ENCODE data around the gene ACER3.

Gene ACER3

GRCh38 chr11:76980196-76980595 lies 119.5 kb downstream of the ACER3 start:
- no peak for ATAC-seq
- TF ChIP-seq ZNF565 (CRISPR knock-in tag; conservative IDR thresholded peaks at IDR 0.05; ENCODE audit: low read depth) = no peak
- TF ChIP-seq POU6F1 (CRISPR knock-in tag; IDR thresholded peaks at IDR 0.05; ENCODE audit: borderline replicate concordance, low read depth) = no peak
- no peak for TF ChIP-seq CREB5 (CRISPR knock-in tag; IDR thresholded peaks at IDR 0.05; ENCODE audit: low read depth)
- TF ChIP-seq TCF4 (CRISPR knock-in tag; IDR thresholded peaks at IDR 0.05; ENCODE audit: borderline replicate concordance) = no peak
- TF ChIP-seq PATZ1 (CRISPR knock-in tag; IDR thresholded peaks at IDR 0.05; ENCODE audit: borderline replicate concordance) = no peak
- TF ChIP-seq TOX (CRISPR knock-in tag; IDR thresholded peaks at IDR 0.05; ENCODE audit: borderline replicate concordance) = no peak
- no peak for TF ChIP-seq GLIS3 (CRISPR knock-in tag; IDR thresholded peaks at IDR 0.05)
- no peak for TF ChIP-seq ZC3H10 (CRISPR knock-in tag; IDR thresholded peaks at IDR 0.05)
- no peak for TF ChIP-seq PPARA (CRISPR knock-in tag; IDR thresholded peaks at IDR 0.05; ENCODE audit: borderline replicate concordance)
- TF ChIP-seq CSDC2 (CRISPR knock-in tag; IDR thresholded peaks at IDR 0.05) = no peak
- no peak for TF ChIP-seq ESRRG (CRISPR knock-in tag; IDR thresholded peaks at IDR 0.05)
- no peak for TF ChIP-seq RARB (CRISPR knock-in tag; IDR thresholded peaks at IDR 0.05)
- no peak for TF ChIP-seq SNAI2 (CRISPR knock-in tag; IDR thresholded peaks at IDR 0.05)
- TF ChIP-seq ZNF8 (CRISPR knock-in tag; IDR thresholded peaks at IDR 0.05) = no peak
- no peak for TF ChIP-seq ISL1 (CRISPR knock-in tag; IDR thresholded peaks at IDR 0.05)
- no peak for TF ChIP-seq ZFP3 (CRISPR knock-in tag; IDR thresholded peaks at IDR 0.05)
- TF ChIP-seq OSR1 (CRISPR knock-in tag; IDR thresholded peaks at IDR 0.05) = no peak

GRCh38 chr11:76984743-76985142 lies 124.0 kb downstream of the ACER3 start:
- TF ChIP-seq OSR1 (CRISPR knock-in tag; IDR thresholded peaks at IDR 0.05) (no peak), TOX (CRISPR knock-in tag; IDR thresholded peaks at IDR 0.05; ENCODE audit: borderline replicate concordance) (no peak), TSHZ2 (CRISPR knock-in tag; IDR thresholded peaks at IDR 0.05) (no peak), ZC3H10 (CRISPR knock-in tag; IDR thresholded peaks at IDR 0.05) (no peak), ZFP30 (CRISPR knock-in tag; IDR thresholded peaks at IDR 0.05) (no peak), CSRNP3 (CRISPR knock-in tag; IDR thresholded peaks at IDR 0.05) (no peak), CREB5 (CRISPR knock-in tag; IDR thresholded peaks at IDR 0.05; ENCODE audit: low read depth) (no peak), PATZ1 (CRISPR knock-in tag; IDR thresholded peaks at IDR 0.05; ENCODE audit: borderline replicate concordance) (no peak), RARB (CRISPR knock-in tag; IDR thresholded peaks at IDR 0.05) (no peak), SNAI2 (CRISPR knock-in tag; IDR thresholded peaks at IDR 0.05) (no peak), GLIS3 (CRISPR knock-in tag; IDR thresholded peaks at IDR 0.05) (no peak), CSDC2 (CRISPR knock-in tag; IDR thresholded peaks at IDR 0.05) (no peak), POU6F1 (CRISPR knock-in tag; IDR thresholded peaks at IDR 0.05; ENCODE audit: borderline replicate concordance, low read depth) (no peak), ESRRG (CRISPR knock-in tag; IDR thresholded peaks at IDR 0.05) (no peak), BACH2 (CRISPR knock-in tag; IDR thresholded peaks at IDR 0.05; ENCODE audit: borderline replicate concordance) (no peak), ZFP3 (CRISPR knock-in tag; IDR thresholded peaks at IDR 0.05) (no peak), ARNTL (CRISPR knock-in tag; IDR thresholded peaks at IDR 0.05; ENCODE audit: borderline replicate concordance, low read depth) (no peak), PPARA (CRISPR knock-in tag; IDR thresholded peaks at IDR 0.05; ENCODE audit: borderline replicate concordance) (no peak)
- ATAC-seq = no peak

All from SK-N-SH treated with all-trans-retinoic acid at 6 μM for 48 hours (cell line).